GM13976 (cell line): ENCODE measurements around the gene RXFP2.

Experiments
- DNase-seq: peaks from one replicate; pipeline ENCODE4 v3.0.0; 2012; ENCODE audit warnings: low spot score
- CTCF ChIP-seq: IDR thresholded peaks from 2 replicates; pipeline ENCODE4 v1.5.1; 2012; ENCODE audit warnings: borderline replicate concordance, mild to moderate bottlenecking; ENCODE audit not compliant: insufficient read depth; ENCODE audit errors: extremely low read depth, missing control alignments, control extremely low read depth
- in situ Hi-C: fragments of 300-500 bp; cut with MboI; formaldehyde crosslinking; loops from one replicate; pipeline ENCODE4 v1.12.0; 2022; ENCODE audit warnings: low sequenced_read_pairs, mixed read lengths, inconsistent platforms; ENCODE audit not compliant: unreplicated experiment

RXFP2 gene

GRCh38 chr13:31739226-31739625 is at the start of gene RXFP2:
RXFP2 (plus strand) TSS chr13:31739526; CDS start chr13:31739613, 87 bp downstream.
- no peak for DNase-seq
- in situ Hi-C loops: loop anchor here (10.0 to 25.0 kb wide), 2 partner anchors 304 to 502 kb away; no protein-coding TSS in a partner anchor

GRCh38 chr13:31697290-31697689 is 42.0 kb upstream of the RXFP2 start:
- in situ Hi-C loops: no loop called here
- no peak for TF ChIP-seq CTCF
- DNase-seq: no peak

More at GRCh38 chr13:31739226-31739625, at the start of gene RXFP2:
- no peak for TF ChIP-seq CTCF

GRCh38 chr13:31699650-31700049 is 39.7 kb upstream of the RXFP2 start:
- no peak for DNase-seq
- in situ Hi-C loops: no loop called here
- no peak for TF ChIP-seq CTCF

- TF ChIP-seq CTCF: no peak
- no peak for DNase-seq
- in situ Hi-C loops: no loop called here
Measured at GRCh38 chr13:31703780-31704179, 35.5 kb upstream of the RXFP2 start.

- in situ Hi-C loops: no loop called here
- no peak for TF ChIP-seq CTCF
- DNase-seq: no peak
Measured at GRCh38 chr13:31706105-31706504, 33.2 kb upstream of the RXFP2 start.

GRCh38 chr13:31717583-31717982 is 21.7 kb upstream of the RXFP2 start:
- DNase-seq: no peak
- TF ChIP-seq CTCF: no peak
- in situ Hi-C loops: no loop called here

- TF ChIP-seq CTCF: no peak
- in situ Hi-C loops: no loop called here
- DNase-seq: no peak
Measured at GRCh38 chr13:31719214-31719613, 20.1 kb upstream of the RXFP2 start.
